Measurements from ENCODE around the gene UNC13B.

The UNC13B gene

DNA sequence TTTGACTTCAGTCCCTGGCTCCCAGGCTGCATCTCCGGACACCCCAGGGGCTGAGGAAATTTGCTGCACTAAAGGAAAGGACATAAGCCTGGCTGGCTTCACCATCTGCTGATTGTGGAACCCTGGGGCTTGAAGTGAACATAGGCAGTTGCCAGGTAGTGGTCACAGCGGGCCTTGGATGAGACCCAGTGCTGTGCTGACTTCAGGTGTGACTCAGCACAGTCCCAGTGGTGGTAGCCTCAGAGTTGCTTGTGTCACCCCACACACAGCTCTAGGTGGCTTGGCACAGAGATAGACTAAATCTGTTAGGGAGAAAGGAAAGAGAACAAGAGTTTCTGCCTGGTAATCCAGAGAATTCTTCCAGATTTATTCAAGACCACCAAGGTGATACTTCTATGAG lies 292.0 kb downstream of the UNC13B start:
- DNase-seq, result no peak

Data from NK-92 treated with Interleukin-12 subunit alpha and Interleukin-12 subunit beta, amount 100 ng/mL, for 24 hours (cell line).